Measurements from ENCODE around the gene MED26.
A peak's percentile ranks its signal among the peaks of the same experiment; 100 is the strongest.

The MED26 gene

GRCh38 chr19:16531380-16531669, 96.7 kb downstream of the MED26 start:
- no peak for DNase-seq

- no peak for DNase-seq
Observed at GRCh38 chr19:16530540-16531379, 97.2 kb downstream of the MED26 start.

GRCh38 chr19:16529466-16530144, 98.4 kb downstream of the MED26 start:
- DNase-seq, result no peak

- DNase-seq, result peak; percentile 54 to 55
Observed at GRCh38 chr19:16527971-16528521, 100.0 kb downstream of the MED26 start.

GRCh38 chr19:16527334-16527935, 100.6 kb downstream of the MED26 start:
- DNase-seq, result no peak

- DNase-seq, result no peak
Observed at GRCh38 chr19:16525751-16526481, 102.1 kb downstream of the MED26 start.

GRCh38 chr19:16524991-16525734, 102.8 kb downstream of the MED26 start:
- DNase-seq, result no peak

Data from Kasumi-1 (cell line).